Smooth muscle cell of bladder (primary cell): ENCODE data around the gene TATDN3. TPM values are rescaled to one million over a fixed set of nuclear protein-coding genes. Genes with fewer than 3 reads are reported as not detected.

Experiments
- total RNA-seq: library from RNA; depleted of rRNA; stranded (reverse); fragments of >200 nt; gene quantifications from 2 replicates; pipeline ENCODE4 v1.2.3, GENCODE V29; 2014

The TATDN3 gene, protein sequence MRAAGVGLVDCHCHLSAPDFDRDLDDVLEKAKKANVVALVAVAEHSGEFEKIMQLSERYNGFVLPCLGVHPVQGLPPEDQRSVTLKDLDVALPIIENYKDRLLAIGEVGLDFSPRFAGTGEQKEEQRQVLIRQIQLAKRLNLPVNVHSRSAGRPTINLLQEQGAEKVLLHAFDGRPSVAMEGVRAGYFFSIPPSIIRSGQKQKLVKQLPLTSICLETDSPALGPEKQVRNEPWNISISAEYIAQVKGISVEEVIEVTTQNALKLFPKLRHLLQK
- 16.8 and 20.1 TPM in 2 replicates for total RNA-seq

GRCh38 chr1:212791676-212792395 is at the start of gene TATDN3, which contains the start of gene NSL1:
Gene TATDN3, plus strand, starts transcription at chr1:212791894. Its CDS starts 28 bp downstream, at chr1:212791922.
Gene NSL1, minus strand, starts transcription at chr1:212791777. Its CDS starts 14 bp downstream, at chr1:212791763.

GRCh38 chr1:212847549-212847948 is 55.9 kb downstream of the TATDN3 start, which contains the start of gene SPATA45:
Gene SPATA45, minus strand, starts transcription at chr1:212847649. Its CDS starts 11,500 bp downstream, at chr1:212836149.

GRCh38 chr1:212857992-212858460 is 66.3 kb downstream of the TATDN3 start, which contains the start of gene FLVCR1:
Gene FLVCR1, plus strand, starts transcription at chr1:212858275. Its CDS starts 178 bp downstream, at chr1:212858453.

Other genes with a start within 250 kb of the TATDN3 start
- 1.4 and 2.8 TPM in 2 replicates for gene ATF3, start 183.1 kb upstream of the TATDN3 start, total RNA-seq
- 0.65 and 0.71 TPM in 2 replicates for gene BATF3, start 92.1 kb upstream of the TATDN3 start, total RNA-seq
- 22.3 and 22.9 TPM in 2 replicates for gene NSL1, start 117 bp upstream of the TATDN3 start, total RNA-seq
- 0.28 TPM in 1 of 2 replicates, not detected in the other for gene SPATA45, start 55.8 kb downstream of the TATDN3 start, total RNA-seq
- gene FLVCR1, start 66.4 kb downstream of the TATDN3 start, total RNA-seq, result 7.3 and 8.2 TPM in 2 replicates
- 1.2 and 3.0 TPM in 2 replicates for gene VASH2, start 158.6 kb downstream of the TATDN3 start, total RNA-seq
- 41.8 and 43.8 TPM in 2 replicates for gene ANGEL2, start 224.0 kb downstream of the TATDN3 start, total RNA-seq